Ovary (tissue), 3 donors: ENCODE results near the gene SYNJ1.

Experiments used
- EP300 ChIP-seq: sonication (generic); formaldehyde crosslinking; IDR thresholded peaks from one replicate; pipeline ENCODE4 v1.6.1; 2017; ENCODE audit warnings: antibody characterized with exemption
- TF ChIP-seq, protein P1 (sequence below), 3 donors: fragments of 450-650 bp in 2 of 3; fragments of 200-600 bp in 1 of 3; IDR thresholded peaks; one replicate each; pipeline versions ENCODE4 v1.5.1 to v1.8.0; 2016 to 2022; ENCODE audit warnings: antibody characterized with exemption in 3 of 3, mild to moderate bottlenecking in 1 of 3
- donor health status: DM: no; HTN: no; CAD: no.

DNA sequence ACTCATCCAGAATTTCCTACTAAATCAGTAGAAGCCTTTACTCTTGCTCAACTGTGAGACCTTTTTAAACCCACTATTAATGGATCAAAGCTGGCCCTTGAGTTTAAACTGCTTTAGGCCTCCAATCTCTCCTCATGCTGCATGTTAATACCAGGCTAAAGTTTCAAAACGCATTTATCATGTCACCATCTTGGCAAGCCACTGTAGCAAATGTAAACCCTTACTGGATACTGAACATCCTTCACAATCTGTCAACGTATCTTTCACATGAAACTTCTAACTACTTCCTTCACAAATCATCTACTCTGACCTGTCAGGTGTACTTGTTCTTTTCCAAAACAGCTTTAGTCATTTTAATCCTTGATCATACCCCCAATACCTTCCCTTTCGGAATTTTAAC, 40.7 kb upstream of the SYNJ1 start:
- TF ChIP-seq, protein P1, sequence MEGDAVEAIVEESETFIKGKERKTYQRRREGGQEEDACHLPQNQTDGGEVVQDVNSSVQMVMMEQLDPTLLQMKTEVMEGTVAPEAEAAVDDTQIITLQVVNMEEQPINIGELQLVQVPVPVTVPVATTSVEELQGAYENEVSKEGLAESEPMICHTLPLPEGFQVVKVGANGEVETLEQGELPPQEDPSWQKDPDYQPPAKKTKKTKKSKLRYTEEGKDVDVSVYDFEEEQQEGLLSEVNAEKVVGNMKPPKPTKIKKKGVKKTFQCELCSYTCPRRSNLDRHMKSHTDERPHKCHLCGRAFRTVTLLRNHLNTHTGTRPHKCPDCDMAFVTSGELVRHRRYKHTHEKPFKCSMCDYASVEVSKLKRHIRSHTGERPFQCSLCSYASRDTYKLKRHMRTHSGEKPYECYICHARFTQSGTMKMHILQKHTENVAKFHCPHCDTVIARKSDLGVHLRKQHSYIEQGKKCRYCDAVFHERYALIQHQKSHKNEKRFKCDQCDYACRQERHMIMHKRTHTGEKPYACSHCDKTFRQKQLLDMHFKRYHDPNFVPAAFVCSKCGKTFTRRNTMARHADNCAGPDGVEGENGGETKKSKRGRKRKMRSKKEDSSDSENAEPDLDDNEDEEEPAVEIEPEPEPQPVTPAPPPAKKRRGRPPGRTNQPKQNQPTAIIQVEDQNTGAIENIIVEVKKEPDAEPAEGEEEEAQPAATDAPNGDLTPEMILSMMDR (IDR thresholded peaks at IDR 0.05): no peak
- no peak for TF ChIP-seq EP300
